Measurements from ENCODE around the gene PODXL. TPM values are rescaled to one million over a fixed set of nuclear protein-coding genes. Genes with fewer than 3 reads are reported as not detected.
A peak's percentile ranks its signal among the peaks of the same experiment; 100 is the strongest.

Gene PODXL
- polyA plus RNA-seq, 1 experiment = 0.79 TPM

GRCh38 chr7:131489196-131489595, 67.2 kb downstream of the PODXL start:
- no peak for TF ChIP-seq CTCF (IDR thresholded peaks at IDR 0.05; ENCODE audit: low read depth, low read length)
- Histone ChIP-seq H3K9me3 (ENCODE audit: control insufficient read depth, insufficient read depth, low read length) (no peaks in the 10 kb centered on the region), H3K4me3 (ENCODE audit: low read depth, low read length) (no peak overlapping the region), H3K27ac (ENCODE audit: low read depth, low read length) (no peak overlapping the region), H3K27me3 (ENCODE audit: control insufficient read depth, insufficient read depth, low read length) (no peaks in the 10 kb centered on the region)
- POLR2A ChIA-PET = no interaction called here
- DNase-seq (ENCODE audit: low read depth, low spot score) = no peak
- CTCF ChIA-PET = interaction anchor here (0.8 to 1.6 kb wide), 3 partner anchors 12 to 166 kb away, joined by 3 to 4 read pairs (median 4); no protein-coding TSS in a partner anchor

GRCh38 chr7:131488361-131488760, 68.1 kb downstream of the PODXL start:
- H3K4me3 ChIP-seq (ENCODE audit: low read depth, low read length) = no peak overlapping the region
- peak; percentile 41; the same call in 1 of the 2 replicates for TF ChIP-seq CTCF (IDR thresholded peaks at IDR 0.05; ENCODE audit: low read depth, low read length)
- H3K9me3 ChIP-seq (ENCODE audit: control insufficient read depth, insufficient read depth, low read length) = no peaks in the 10 kb centered on the region
- POLR2A ChIA-PET = no interaction called here
- H3K27me3 ChIP-seq (ENCODE audit: control insufficient read depth, insufficient read depth, low read length) = no peaks in the 10 kb centered on the region
- no peak for DNase-seq (ENCODE audit: low read depth, low spot score)
- H3K27ac ChIP-seq (ENCODE audit: low read depth, low read length) = no peak overlapping the region
- CTCF ChIA-PET = interaction anchor here (0.6 kb wide), 1 partner anchor 486 kb away, joined by 3 read pairs; no protein-coding TSS in a partner anchor

- Histone ChIP-seq H3K27me3 (ENCODE audit: control insufficient read depth, insufficient read depth, low read length) (no peaks in the 10 kb centered on the region), H3K27ac (ENCODE audit: low read depth, low read length) (no peak overlapping the region), H3K9me3 (ENCODE audit: control insufficient read depth, insufficient read depth, low read length) (no peaks in the 10 kb centered on the region), H3K4me3 (ENCODE audit: low read depth, low read length) (no peak overlapping the region)
- TF ChIP-seq CTCF (IDR thresholded peaks at IDR 0.05; ENCODE audit: low read depth, low read length) = no peak
- CTCF ChIA-PET = no interaction called here
- DNase-seq (ENCODE audit: low read depth, low spot score) = no peak
- POLR2A ChIA-PET = no interaction called here
These were observed 69.2 kb downstream of the PODXL start for GRCh38 chr7:131487217-131487616.

GRCh38 chr7:131486346-131486745, 70.1 kb downstream of the PODXL start:
- Histone ChIP-seq H3K27ac (ENCODE audit: low read depth, low read length) (no peak overlapping the region), H3K27me3 (ENCODE audit: control insufficient read depth, insufficient read depth, low read length) (no peaks in the 10 kb centered on the region), H3K9me3 (ENCODE audit: control insufficient read depth, insufficient read depth, low read length) (no peaks in the 10 kb centered on the region), H3K4me3 (ENCODE audit: low read depth, low read length) (no peak overlapping the region)
- ChIA-PET POLR2A (interaction anchor here (0.7 kb wide), 1 partner anchor 102 kb away, joined by 3 read pairs; no protein-coding TSS in a partner anchor), CTCF (interaction anchor here (0.7 to 1.7 kb wide), 3 partner anchors 27 to 114 kb away, joined by 3 to 5 read pairs (median 4); no protein-coding TSS in a partner anchor)
- TF ChIP-seq CTCF (IDR thresholded peaks at IDR 0.05; ENCODE audit: low read depth, low read length) = no peak
- no peak for DNase-seq (ENCODE audit: low read depth, low spot score)

- ChIA-PET CTCF (interaction anchor here (0.5 to 1.3 kb wide), 2 partner anchors 30 to 414 kb away, joined by 3 to 6 read pairs; no protein-coding TSS in a partner anchor), POLR2A (no interaction called here)
- no peak for DNase-seq (ENCODE audit: low read depth, low spot score)
- Histone ChIP-seq H3K27me3 (ENCODE audit: control insufficient read depth, insufficient read depth, low read length) (no peaks in the 10 kb centered on the region), H3K9me3 (ENCODE audit: control insufficient read depth, insufficient read depth, low read length) (no peaks in the 10 kb centered on the region), H3K27ac (ENCODE audit: low read depth, low read length) (no peak overlapping the region), H3K4me3 (ENCODE audit: low read depth, low read length) (no peak overlapping the region)
- no peak for TF ChIP-seq CTCF (IDR thresholded peaks at IDR 0.05; ENCODE audit: low read depth, low read length)
These were observed 72.8 kb downstream of the PODXL start for GRCh38 chr7:131483586-131483985.

Measured in AG04450 (cell line).